ENCODE data around the gene TKT. TPM values are rescaled to one million over a fixed set of nuclear protein-coding genes. Genes with fewer than 3 reads are reported as not detected.

The TKT gene
- total RNA-seq, 1 donor from 2014 or later = 231 TPM

DNA sequence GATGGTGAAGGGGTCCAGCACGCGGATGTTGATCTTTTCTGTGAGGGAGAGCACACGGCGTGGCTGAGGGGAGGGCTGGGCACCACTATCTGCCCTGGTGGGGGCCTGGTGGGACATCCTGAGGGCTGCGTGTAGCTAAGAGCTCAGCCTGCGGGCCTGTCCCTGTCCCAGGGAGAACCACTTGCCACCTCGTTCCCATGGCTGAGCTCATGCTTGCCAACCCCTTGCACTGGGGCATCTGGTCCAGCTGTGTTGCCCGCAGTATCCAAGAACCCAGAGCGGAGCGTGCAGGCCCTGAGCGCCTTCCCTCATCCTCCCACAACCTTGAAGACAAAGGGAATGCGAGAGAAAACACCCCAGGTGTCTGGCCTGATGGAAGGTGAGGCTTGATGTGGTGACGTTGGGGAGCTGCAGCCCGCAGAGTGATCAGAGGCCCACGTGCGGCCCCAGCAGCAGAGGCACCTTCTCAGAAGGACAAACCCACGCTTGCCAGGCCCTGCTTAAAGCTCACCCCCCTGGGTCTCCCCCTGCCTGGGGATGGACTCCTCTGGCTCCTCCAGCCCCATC lies 28.9 kb downstream of the TKT start:
- intact Hi-C loops (cut with micrococcal nuclease) = no loop called here

DNA sequence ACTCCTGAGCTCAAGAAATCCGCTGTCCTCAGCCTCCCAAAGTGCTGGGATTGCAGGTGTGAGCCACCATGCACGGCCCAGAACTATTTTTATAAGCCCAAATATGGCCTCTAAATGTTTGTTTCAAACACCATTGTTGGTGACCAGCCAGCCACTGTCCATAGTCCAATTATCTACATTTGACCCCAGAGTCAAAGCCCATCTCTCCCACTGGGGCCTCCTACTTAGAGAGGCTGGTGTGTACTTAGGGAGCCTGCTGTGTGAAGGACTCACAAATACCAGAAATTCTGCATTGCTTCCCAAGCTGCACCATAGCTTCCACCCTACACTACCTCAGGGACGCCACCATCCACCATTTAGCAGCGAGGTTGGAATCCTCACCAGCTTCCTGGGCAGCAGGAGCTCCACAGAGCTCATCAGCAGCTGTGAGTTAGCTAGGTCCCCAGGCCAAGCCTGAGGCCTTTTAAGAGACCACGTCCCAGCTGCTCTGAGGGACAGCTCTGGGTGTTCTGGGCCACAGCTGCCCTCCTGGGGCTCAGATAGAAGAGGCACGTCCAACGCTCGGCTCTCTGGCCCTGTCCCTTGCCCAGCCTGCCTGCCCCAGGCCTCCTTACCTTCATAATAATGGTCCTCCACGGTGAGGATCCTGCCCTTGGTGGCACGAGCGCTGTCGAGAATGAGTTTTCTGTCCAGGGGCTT lies 29.5 kb downstream of the TKT start:
- intact Hi-C loops (cut with micrococcal nuclease) = no loop called here

DNA sequence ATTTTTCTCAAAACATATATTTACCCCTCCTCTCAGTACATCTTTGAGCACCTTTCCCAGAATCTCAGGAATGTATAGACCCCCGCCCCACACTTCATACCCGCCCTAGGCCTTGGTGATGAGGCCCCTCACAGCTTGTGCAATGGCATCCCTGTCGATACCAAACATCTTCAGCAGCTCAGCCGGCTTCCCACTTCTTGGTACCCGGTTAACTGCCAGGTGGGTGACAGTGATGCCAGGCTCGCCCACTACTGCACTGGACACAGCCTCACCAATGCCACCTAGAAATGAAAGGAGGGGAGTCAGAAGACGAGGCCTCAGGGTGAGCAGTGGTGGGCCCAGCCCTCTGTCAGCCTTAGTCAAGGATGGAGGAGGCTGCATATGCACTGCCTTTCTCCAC lies 30.2 kb downstream of the TKT start:
- intact Hi-C loops (cut with micrococcal nuclease) = no loop called here

DNA sequence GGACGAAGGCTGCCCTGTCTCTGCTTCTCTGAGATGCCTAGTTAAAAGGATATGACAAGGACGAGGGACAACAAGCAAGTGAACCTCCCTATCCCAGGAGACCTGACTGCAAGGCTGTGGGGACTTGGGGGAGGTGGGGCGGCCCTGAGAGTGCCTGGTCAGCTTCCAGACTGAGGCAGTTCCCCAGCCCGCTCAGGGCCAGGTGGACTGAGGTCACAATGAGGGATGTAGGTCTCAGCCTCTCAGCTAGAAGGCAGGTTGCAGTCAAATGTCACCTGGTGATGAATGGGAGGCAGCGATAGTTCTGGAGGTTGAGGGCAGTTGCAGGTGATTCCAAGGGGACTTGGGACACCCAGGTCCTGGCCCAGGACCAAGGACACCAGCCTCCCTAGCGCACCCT lies 30.6 kb downstream of the TKT start:
- intact Hi-C loops (cut with micrococcal nuclease) = no loop called here

DNA sequence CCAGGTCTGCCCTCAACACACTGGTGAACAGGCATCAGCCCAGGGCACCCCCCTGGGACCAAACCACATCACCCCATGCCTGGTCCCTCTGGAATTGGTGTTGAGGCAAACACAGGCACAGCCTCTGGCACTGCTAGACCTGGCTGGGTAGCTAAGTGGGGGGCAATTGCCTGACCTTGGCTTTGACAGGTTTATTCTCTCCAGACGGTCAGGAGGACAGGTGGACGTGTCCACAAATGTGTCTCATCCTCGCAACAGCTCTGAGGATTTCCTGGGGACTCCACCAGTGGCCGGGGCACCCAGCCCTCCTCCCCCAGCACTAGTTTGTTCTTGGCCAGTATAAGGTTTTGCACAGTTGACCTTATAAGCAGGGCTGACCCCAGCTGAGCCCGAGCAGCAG lies 31.3 kb downstream of the TKT start:
- intact Hi-C loops (cut with micrococcal nuclease) = loop anchor here (5.0 kb wide), 1 partner anchor 288 kb away; no protein-coding TSS in a partner anchor

DNA sequence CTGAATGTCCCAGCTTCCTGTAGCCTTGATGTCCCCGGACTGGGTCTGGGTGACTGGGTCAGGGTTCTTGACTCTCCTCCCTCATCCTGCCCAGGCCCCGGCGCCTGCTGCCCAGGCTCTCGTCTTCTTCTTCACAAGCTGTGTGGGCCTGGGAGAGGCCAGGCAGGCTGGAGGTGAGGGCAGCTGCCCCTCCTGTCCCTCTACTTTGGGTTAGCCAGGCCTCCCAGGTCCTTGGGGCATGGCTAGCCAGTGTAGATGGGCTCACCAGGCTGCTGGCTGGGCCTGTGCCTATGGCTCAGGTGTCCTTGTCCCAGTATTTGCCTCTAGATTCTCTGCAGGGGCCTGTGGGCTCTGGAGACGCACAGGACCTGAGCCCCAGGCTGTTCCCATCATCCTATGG lies 31.8 kb downstream of the TKT start:
- intact Hi-C loops (cut with micrococcal nuclease) = loop anchor here (5.0 kb wide), 1 partner anchor 288 kb away; no protein-coding TSS in a partner anchor

DNA sequence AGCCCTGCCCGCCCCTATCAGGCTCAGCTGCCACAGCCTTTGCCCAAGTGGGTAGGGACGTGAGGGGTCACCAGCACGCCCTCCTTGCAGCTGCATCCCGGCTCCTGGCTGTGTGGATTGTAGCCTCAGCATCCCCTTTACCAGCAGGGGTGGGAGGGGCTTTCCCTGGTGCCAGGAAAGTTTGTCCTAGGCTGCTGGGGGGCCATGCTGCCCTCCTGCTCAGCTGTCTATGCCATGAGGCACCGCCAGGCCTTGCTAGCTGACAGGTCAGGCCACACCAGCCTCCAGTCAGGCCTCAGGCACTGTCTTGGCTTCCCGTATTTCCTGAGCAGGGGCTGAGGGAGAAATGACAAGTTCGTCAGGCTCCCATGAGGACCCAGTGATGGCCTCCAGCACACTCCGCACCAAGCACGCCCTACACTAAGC lies 32.3 kb downstream of the TKT start:
- intact Hi-C loops (cut with micrococcal nuclease) = loop anchor here (5.0 kb wide), 1 partner anchor 289 kb away; no protein-coding TSS in a partner anchor

DNA sequence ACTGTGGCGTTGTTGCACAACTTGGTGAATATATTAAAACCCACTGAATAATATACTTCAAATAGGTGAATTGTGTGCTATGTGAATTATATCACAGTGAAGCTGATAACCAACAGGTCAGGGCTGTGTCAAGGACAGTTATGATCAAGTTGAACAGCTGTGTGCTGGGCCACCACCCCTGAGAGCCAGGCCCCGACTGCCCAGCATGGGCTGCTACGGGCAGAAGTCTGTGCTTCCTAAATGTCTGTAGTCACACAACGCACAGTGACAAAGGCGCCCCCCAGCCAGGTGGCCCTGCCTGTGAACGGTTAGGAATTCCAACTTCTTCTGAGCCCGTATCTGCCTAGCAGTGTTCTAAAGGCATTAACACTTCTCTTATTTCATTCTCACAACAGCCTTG lies 32.8 kb downstream of the TKT start:
- intact Hi-C loops (cut with micrococcal nuclease) = loop anchor here (5.0 kb wide), 1 partner anchor 289 kb away; no protein-coding TSS in a partner anchor

DNA sequence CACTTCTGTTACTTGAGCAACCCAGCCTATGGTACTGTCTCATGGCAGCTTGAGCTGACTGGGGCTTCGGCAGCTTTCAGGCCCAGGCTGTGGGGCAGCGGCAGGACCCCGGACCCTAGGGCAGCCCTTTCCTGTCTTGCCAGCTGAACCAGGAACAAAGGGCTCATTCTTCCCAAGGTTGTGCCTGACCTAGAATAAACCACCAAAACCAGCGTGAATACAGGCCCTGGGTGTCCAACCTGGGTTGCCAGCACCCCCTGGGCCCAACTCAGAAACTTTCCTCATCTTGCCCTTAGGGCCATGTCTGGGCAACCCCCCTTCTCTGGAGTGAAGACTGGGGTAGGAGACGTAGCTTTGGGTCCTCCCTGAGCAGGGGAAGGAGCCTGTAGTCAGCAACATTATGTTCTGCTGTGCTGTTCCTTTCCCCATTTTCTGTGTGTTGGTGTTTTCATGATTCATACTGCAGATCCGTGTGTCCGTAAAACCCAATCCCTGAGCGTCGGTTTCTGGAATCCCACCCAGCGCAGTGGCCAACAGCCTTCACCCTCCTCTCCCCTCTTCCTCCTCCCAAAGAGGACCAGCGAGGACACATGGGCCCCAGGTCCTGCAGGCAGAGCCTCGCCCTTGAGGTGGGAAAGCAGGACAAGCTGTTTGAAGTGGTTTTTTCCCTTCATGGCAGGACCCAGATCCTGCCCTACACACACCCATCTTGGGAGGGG lies 33.5 kb downstream of the TKT start:
- intact Hi-C loops (cut with micrococcal nuclease) = loop anchor here (5.0 kb wide), 1 partner anchor 290 kb away; no protein-coding TSS in a partner anchor

DNA sequence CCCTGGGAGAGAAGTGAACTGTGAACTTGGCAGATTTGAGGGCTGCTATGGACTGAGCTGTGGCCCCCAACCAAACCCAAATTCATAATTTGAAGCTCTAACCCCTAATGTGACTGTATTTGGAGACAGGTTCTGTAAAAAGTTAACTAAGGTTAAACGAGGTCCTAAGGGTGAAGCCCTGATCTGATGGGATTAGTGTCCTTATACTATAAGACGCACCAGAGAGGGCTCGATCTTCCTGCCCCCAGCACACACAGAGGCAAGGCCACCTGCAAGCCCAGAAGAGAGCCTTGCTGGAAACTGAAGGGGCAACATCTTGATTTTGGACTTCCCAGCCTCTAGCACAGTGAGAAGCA lies 34.0 kb downstream of the TKT start:
- intact Hi-C loops (cut with micrococcal nuclease) = loop anchor here (5.0 kb wide), 1 partner anchor 290 kb away; no protein-coding TSS in a partner anchor

DNA sequence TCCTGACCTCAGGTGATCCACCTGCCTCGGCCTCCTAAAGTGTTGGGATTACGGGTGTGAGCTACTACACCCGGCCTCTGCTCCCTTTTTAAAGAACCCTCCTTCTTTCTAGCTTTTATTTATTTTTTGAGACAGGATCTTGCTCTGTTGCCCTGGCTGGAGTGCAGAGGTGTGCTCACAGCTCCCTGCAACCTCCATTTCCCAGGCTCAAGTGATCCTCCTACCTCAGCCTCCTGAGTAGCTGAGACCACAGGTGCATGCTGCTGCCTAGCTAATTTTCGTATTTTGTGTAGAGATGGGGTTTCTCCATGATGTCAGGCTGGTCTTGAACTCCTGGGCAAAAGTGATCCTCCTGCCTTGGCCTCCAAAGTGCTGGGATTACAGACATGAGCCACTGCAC lies 34.5 kb downstream of the TKT start:
- intact Hi-C loops (cut with micrococcal nuclease) = loop anchor here (5.0 kb wide), 1 partner anchor 291 kb away; no protein-coding TSS in a partner anchor

DNA sequence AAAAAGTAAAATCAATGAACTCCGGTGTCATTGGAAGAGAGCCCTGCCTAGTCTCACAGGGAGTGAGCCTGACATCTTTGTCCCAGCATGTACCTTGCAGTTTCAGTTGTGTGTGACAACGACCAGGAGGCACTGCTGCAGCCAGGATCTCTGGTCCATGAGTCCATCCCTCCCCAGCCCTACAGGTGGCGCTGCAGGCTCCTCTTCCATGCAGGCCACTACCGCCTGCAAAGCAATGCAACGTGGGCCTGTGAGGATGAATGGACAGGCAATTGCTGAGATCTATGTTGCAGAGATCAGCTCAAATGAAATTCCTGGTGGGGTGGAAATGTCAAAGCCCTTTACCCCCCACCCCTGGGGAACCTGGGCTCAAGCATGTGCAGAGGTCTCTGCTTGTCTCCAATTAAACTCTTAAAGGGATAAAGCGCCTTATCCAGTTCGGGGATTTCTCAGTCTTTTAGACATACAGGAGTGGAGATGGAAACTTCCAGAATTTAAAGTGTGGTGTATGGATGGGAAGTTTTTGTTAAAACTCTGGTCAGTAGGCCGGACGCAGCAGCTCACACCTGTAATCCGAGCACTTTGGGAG lies 35.8 kb downstream of the TKT start:
- intact Hi-C loops (cut with micrococcal nuclease) = loop anchor here (1.0 to 5.0 kb wide), 5 partner anchors 34 to 490 kb away; partner anchors contain the start of gene DCP1A

DNA sequence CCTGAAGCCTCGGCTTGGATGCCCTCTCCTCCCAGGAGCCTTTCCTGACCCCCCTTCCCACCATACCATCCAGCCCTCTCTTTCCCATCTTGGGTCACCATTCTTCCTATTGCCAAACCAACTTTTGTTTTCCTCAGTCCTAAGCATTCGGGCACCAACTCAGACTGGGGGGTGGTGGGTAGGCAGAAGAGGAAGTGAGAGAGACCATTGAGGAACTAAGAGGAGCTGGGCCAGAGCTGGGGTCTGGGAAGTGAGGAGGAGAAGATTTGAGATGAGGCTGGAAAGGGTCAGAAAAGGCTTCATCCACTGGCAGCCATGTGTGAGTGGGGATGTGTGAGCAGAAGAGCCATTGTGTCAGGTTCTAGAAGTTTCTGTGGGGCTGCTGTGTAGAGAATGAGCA lies 37.7 kb downstream of the TKT start:
- intact Hi-C loops (cut with micrococcal nuclease) = no loop called here

DNA sequence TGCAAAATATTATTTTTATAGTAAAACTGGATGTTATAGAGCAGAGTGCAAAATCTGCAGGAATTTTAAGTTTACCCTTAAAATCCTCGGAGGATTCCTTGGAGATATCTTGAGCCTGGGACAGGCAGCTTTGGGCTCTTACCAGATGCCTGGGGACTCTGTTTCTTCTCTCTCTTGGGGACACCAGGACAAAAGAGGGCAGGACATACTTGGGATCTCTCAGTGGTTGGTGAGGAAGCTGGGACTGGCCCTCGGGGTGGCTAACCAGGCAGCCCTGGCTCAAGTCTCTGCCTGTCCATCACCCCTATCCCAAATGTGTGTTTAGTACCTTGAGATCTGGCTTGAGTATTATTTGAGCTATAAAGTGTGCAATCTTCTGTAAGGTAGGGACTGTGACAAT lies 38.6 kb downstream of the TKT start:
- intact Hi-C loops (cut with micrococcal nuclease) = no loop called here

DNA sequence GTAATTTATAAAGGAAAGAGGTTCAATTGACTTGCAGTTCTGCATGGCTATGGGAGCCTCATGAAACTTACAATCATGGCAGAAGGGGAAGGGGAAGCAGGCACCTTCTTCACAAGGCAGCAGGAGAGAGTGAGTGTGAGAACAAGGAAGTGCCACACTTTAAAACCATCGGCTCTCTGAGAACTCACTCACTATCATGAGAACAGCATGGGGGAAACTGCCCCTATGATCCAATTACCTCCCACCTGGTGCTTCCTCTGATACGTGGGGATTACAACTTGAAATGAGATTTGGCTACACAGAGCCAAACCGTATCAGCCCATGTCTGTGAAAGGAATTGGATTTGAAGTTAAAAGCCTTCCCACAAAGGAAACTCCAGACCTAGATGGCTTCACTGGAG lies 39.1 kb downstream of the TKT start:
- intact Hi-C loops (cut with micrococcal nuclease) = no loop called here

DNA sequence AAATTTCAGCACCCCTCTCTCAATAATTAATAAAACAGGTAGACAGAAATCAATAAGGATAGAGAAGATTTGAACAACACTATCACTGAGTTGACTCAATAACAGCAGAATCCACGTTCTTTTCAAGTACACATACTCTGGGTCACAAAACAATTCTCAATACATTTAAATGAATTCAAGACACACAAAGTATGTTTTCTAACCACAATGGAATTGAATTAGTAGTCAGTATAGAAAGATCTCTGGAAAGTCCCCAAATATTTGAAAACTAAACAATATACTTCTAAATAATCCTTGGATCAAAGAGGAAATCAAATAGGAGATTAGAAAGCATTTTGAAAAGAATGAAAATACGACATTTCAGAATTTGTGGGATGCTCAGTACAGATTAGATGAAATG lies 40.0 kb downstream of the TKT start:
- intact Hi-C loops (cut with micrococcal nuclease) = no loop called here

DNA sequence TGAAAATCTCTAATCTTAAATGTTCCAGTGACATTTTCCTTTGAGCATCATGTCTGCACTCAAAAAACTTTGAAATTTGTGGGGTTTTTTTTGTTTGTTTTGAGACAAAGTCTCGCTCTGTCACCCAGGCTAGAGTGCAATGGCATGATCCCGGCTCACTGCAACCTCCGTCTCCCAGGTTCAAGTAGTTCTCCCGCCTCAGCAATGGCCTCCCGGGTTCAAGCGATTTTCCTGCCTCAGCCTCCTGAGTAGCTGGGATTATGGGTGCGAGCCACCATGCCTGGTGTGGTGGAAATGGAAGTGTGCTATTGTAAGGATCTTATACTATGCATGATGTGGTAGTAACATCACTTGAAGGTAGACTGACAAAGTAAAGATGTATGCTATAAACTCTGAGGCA lies 42.5 kb downstream of the TKT start:
- intact Hi-C loops (cut with micrococcal nuclease) = no loop called here

DNA sequence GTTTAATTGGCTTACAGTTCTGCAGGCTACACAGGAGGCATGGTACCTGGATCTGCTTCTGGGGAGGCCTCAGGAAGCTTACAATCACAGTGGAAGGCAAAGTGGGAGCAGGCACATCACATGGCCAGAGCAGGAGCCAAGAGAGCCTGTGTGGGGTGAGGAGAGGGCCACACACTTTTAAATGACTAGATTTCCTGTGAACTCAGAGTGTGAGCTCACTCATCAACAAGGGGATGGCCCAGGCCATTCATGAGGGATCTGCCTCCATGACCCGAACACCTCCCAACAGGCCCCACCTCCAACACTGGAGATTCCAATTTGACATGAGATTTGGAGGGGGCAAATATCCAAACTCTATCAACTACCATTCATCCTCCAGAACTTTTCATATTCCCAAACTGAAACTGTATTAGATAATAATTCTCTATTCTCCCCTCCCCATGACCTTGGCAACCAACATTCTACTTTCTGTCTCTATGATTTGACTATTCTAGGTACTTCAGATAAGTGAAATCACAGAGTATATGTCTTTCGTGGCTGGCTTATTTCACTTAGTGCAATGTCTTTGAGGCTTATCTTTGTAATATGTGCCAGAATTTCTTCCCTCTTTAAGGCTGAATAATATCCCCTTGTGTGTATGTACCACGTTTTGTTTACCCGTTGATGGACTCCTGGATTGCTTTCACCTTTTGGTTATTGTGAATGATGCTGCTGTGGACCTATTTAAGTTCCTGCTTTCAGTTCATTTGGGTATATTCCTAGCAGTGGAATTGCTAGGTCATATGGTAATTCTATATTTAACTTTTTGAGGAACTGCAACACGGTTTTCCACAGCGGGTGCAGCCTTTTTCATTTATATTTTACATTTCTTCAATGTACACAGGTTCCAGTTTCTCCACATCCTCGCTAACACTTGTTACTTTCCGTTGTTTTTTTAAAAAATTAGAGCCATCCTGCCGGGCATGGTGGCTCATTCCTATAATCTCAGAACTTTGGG lies 43.8 kb downstream of the TKT start:
- intact Hi-C loops (cut with micrococcal nuclease) = no loop called here

DNA sequence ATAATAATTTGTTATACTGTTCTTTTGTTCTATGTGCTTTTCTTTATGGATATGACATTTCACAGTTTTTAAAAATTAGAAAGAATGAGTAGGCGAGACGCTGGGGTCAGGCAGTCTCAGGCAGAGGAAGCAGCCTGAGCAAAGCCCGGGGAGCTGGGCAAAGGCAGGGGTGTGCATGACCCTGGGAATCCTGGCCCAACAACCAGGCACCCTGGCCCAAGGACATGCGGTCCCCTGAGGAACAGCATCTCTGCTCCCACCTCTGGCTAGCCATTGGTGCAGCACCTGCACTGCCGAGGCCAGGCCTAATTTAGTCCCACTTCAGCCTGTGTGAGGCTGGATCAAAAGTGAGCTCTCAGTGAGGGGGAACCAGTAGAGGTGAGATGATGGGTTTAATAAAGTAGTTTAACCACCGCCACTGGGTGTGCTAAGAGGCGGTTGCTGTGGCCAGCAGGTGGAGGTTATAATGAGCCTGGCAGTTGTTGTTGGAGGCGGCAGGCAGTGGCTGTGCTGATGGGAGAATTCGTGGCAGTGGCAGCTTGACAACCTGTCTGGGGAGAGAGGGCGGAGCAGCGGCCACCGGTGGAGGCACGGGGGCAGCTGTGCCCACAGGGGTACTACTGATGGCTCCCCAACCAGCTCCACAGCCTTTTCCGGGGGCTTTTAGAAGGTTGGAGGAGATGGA lies 53.3 kb downstream of the TKT start:
- intact Hi-C loops (cut with micrococcal nuclease) = no loop called here
